ENCODE data around the gene ATXN7L1.
A peak's percentile ranks its signal among the peaks of the same experiment; 100 is the strongest.
"Not testable (repeated sequence)": the region's sequence is repeated elsewhere in the genome, so short reads cannot be mapped to it uniquely, and the experiment has no call there.

ATXN7L1 gene

GRCh38 chr7:105734233-105734632 lies 142.2 kb downstream of the ATXN7L1 start:
- no peak for DNase-seq

DNA sequence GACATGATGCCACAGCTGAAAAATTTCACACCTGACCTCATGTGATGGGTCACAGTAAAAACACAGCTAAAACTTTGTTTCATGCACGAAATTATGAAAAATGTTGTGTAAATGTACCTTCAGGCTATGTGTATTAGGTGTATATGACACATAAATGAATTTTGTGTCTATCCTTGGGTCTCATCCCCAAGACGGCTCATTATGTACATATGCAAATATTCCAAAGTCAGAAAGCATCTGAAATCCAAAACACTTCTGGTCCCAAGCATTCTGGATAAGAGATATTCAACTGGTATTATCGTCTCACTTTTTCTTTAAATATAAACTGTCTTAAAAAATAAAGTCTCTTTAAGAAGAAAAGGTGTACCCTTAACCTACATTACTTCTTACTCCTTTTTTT lies 145.4 kb downstream of the ATXN7L1 start:
- no peak for DNase-seq

GRCh38 chr7:105728028-105728427 lies 148.4 kb downstream of the ATXN7L1 start:
- DNase-seq, result no peak

GRCh38 chr7:105724688-105725087 lies 151.7 kb downstream of the ATXN7L1 start:
- no peak for DNase-seq

DNA sequence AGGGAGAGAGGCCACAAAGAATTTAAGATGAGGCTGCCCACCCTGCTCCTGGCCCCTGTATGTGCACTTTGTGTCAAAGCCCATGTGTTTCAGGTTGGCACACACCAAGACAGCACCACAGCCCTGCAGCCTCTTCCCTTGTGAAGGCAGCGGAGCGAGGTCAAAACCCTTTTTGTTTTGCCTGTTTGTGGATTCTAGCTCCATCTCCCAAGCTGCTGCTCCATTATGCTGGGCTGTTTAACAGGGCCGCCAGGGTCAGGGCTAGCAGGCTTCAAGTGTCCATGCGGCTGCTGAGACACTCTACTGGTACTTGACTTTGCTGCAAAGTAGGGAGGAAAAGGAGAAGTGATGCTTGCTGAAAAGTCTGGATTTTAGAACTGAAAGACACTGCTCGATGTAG lies 152.8 kb downstream of the ATXN7L1 start:
- DNase-seq, result no peak

- no peak for DNase-seq
These were observed 154.8 kb downstream of the ATXN7L1 start for GRCh38 chr7:105721571-105722104.

- no peak for DNase-seq
These were observed 156.5 kb downstream of the ATXN7L1 start for GRCh38 chr7:105719919-105720318.

GRCh38 chr7:105719395-105719794 lies 157.0 kb downstream of the ATXN7L1 start:
- DNase-seq, result no peak

DNA sequence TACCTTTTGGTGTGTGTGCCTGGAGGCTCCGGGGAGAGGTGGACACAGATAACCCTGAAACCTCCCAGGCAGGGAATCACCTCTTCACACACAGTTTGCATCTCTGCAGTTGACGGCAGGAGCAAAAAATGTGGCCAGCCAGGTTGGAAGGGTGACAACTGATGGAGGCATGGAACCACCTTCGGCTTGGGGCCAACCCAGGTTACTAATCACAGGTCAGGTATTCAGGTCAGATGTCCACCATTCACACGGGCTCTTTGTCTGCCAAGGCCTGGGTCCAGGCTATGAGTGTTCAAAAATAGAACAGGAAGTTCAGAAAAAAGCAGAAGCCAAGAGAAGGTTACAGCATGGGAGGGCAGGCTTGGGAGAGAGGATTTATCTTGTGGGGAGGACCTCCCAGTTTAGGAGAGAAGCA lies 157.9 kb downstream of the ATXN7L1 start:
- no peak for DNase-seq

DNA sequence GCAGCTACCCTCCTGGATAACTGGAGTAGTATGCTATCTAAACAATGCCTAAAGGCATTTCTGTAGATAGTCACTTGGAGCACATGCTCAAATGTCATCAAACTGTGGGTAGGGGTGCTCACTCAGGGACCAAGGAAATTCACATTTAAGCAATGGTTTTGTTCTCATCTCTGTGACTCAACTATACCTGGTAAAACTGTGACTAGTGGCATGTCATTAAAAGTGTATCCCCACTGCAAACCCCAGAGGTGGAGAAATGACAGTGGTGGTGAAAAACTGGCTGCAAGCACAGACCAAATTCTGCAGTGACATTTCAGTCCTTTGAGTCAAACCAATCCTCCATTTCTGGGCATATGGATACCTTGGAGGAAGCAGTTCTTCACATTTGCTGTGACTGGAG lies 160.9 kb downstream of the ATXN7L1 start:
- peak; percentile 42 for DNase-seq

DNA sequence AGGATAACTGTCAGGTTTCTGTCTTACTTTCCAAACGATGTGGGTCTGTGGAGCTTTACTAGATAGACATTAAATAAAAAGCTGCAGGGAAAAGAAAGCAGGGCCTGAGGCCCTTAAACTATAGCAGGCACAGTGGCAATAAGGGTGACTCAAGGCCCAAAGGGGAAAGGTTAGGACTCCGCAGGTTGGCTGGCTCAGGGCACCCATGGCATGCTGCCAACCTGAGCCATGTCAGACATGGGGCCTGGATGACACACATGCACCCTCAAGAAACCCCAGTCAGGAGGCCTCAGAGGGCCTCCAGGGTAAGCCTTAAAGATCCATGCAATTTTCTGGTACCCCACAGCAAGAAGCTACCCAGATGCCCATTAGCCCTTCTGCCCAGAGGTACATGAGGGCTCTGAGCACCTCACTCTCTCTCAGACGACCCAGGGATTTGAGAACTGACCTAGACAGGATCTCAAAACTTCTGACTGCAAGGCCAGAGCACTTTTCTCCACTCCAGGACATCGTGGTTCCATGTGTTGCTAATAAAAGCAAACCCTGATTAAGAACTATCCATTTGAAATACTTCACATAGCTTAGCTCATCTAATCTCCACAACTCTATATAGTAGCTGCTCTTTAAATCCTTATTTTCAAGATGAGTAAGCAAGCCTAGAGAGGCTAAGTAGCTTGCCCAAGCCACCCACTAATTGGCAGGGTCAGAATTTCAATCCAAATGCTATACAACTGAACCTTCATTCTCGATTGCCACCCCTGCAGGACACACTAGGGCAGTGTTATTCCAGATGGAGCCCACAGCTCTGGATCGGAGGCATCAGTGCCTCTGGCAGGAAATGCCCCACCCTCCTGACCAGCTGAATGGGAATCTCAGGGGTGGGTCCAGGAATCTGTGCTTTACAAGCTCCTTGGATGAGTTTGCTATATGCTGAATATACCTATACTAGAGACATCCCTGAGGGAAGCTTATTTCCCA lies 162.6 kb downstream of the ATXN7L1 start:
- no peak for DNase-seq

DNA sequence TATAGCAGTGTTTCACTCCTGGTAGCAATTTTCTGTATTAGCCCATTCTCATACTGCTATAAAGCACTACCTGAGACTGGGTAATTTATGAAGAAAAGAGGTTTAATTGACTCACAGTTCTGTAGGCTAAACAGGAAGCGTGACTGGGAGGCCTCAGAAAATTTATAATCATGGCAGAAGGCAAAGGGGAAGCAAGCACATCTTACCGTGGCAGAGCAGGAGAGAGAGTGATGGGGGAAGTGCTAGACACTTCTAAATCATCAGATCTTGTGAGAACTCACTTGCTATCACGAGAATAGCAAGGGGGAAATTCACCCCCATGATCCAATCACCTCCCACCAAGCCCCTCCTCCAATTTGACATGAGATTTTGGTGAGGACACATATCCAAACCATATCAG lies 163.5 kb downstream of the ATXN7L1 start:
- no peak for DNase-seq

DNA sequence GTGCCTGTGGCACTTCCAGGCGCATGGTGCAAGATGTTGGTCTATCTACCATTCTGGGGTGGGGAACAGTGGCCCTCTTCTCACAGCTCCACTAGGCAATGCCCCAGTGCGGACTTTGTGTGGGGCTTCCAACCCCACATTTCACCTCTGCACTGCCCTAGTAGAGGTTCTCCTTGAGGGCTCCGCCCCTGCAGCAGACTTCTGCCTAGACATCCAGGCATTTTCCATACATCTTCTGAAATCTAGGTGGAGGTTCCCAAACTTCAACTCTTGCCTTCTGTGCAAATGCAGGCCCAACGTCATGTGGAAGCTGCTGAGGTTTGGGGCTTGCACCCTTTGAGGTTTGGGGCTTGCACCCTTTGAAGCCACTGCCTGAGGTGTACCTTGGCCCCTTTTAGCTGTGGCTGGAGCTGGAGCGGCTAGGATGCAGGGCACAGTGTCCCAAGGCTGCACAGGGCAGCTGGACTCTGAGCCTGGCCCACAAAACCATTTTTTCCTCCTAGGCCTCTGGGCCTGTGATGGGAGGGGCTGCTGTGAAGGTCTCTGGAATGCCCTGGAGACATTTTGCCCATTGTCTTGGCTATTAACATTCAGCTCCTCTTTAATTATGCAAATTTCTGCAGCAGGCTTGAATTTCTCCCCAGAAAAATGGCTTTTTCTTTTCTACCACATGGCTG lies 164.5 kb downstream of the ATXN7L1 start:
- DNase-seq, result no peak

DNA sequence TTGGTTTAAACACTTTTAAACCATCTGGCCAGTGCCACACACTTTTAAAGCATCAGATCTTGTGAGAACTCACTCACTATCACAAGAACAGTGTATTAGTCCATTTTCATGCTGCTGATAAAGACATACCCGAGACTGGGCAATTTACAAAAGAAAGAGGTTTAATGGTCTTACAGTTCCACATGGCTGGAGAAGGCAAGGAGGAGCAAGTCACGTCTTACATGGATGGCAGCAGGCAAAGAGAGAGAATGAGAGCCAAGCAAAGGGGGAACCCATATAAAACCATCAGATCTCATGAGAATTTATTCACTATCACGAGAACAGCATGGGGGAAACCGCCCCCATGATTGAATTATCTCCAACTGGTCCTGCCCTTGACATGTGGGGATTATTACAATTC lies 165.7 kb downstream of the ATXN7L1 start:
- not testable (repeated sequence) for DNase-seq

GRCh38 chr7:105708763-105709080 lies 167.7 kb downstream of the ATXN7L1 start:
- no peak for DNase-seq

DNA sequence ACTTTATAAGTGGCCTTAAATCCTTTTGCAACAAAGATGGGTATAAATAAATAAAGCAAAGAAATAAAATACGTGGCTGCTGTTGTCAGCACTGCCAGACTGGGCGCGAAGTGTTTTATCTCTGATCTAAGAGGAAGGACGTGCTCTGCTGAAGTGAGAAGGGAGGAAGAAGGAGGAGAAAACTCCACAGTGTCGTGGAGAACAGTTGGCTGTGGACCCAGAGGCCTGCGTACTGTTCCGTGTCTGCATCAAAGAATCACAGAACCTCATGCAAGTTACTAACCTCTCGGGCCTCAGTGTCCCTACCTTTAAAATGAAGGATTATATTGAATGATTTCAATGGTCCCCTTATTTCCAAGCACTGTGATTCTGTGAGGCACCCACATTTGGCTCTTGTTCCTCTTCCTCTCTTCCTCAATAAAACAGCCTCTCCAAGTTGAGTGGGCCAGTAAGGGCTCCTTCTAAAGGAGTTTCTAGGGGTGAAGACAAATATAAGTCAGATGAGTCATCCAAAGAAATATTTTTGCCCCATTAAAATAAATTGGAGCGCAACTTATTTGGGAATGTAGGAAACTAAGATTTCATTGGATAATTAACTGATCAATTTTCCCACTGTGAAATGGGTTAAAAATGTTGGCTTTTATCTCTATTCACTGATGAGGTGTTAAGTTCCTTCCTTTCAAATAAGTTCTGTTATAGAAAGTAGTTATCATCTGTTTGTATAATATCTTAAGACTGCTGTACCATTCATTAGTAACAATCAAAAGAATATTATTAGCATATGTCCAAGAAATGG lies 168.2 kb downstream of the ATXN7L1 start:
- no peak for DNase-seq

GRCh38 chr7:105707381-105707780 lies 169.0 kb downstream of the ATXN7L1 start:
- no peak for DNase-seq

DNA sequence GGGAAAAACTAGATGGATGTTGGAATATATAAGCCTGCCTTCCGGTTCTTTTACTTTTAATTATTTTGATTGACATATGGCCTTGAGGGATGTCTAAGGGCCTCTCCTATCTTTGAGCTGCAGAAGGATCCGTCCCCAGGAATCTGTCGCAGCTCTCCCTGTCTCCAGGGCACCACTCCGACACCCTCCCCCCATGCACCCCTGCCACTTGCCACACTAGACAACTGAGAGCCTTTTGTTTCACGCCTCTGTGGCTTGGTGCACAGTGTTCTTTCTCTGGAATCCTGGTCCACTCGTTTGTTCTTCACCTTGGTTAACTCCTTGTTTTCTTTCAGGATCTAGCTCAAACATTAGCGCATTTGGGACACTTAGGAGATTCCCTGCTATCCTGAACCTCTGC lies 171.0 kb downstream of the ATXN7L1 start:
- DNase-seq, result no peak

DNA sequence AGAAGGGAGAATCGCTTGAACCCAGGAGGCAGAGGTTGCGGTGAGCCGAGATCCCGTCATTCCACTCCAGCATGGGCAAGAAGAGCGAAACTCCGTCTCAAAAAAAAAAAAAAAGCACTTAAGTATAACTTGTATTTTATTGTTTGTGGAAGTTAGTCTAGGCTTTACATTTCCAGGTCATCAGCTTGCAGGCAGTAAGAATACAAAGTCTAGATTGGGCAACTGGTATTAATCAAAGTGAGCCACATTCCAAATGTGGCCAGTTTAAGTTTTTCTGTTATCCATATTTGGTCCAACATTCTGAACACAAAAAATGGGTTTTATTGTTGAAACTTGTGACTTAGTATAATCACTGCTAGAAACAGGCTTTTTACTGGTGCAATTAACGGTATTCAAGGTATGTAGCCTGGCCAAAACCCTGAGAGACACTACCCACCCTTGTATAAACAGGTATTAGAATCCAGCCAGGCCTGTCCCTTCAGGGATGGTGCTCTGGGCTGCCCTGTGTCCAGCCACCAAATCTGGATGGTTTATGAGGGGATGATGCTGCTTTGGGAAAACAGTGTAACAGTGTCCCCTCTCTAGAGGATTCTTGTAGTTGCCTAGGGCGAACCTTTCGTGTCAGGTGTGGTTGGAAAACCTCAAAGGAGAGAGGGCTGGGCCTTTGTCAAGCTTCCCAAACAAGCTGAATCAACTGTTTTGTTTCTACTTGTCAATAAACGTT lies 173.0 kb downstream of the ATXN7L1 start:
- no peak for DNase-seq

DNA sequence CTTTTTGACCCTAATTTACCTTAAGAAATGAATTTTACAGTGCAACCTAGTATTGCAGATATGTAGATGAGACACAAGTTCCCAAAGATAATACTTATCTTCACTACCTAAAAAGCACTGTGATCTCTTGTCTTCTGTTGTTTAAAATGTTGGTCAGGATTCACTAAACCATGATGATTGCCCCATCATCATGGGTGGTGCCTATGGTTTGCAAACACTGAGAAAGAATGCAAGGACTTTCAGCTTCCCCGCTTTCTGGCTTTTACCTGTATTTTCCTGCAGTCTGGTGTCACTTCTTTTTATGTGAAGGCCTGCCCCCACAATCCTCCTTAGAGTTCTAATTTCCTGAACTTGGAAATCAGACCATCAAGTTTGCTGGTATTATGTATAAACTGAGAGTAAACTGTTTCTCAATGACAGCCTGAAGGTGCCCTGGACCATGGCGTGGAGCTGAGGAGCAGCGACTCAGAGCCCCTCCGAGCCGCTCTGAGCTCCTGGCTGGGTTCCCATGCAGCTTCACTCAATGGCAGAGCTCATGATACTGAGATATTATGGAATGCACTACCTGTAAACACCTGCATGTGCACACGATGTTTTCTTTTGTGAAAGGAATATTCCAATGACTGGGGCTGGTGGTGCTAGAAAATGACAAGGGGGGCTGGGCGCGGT lies 176.7 kb downstream of the ATXN7L1 start:
- no peak for DNase-seq

DNA sequence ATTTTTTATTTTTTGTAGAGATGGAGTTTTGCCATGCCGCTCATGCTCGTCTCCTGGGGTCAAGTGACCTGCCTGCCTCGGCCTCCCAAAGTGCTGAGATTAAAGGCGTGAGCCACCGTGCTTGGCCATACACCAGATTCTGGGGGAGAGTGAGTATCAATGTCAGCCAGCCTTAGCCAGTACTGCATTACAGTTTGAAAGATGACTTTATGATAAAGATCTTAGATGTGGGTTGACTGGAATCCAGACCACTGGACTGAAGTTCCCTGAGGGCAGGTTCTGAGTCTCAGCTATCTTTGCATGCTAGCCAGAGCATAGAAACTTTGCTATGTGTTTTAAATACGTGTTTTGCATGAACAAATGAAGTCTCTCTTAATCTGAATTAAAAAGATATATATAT lies 177.9 kb downstream of the ATXN7L1 start:
- no peak for DNase-seq

DNA sequence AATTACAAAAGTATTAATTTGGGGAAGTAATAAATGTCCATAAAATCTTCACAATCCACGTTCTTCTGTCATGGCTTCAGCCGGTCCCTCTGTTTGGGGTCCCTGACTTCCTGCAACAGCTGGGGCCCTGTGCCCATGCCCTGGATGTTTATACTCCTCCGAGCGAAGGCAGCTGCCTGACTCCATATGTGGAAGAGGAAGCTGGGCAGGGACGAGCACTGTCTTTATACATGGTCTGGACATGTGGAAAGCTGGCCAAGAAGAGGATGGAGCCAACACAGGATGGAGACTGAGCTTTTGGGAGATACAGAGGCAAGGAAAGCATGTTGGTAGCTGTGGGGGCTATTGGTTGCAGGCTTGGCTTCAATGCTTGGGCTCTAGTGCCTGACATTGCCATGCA lies 178.6 kb downstream of the ATXN7L1 start:
- DNase-seq, result no peak
